Esophagus squamous epithelium (tissue), 4 donors: ENCODE measurements around the gene CCRL2.

Source experiments
- POLR2A ChIP-seq, 4 donors: fragments of 450-650 bp; IDR thresholded peaks; one replicate each; pipeline ENCODE4 v1.6.1; 2017; ENCODE audit warnings: antibody characterized with exemption in 4 of 4, mild to moderate bottlenecking in 4 of 4, moderate library complexity in 3 of 4
- TF ChIP-seq, protein P1 (sequence below), 6 experiments: fragments of 450-650 bp in 4 of 6; fragments of 200-600 bp in 2 of 6; sonication (generic) in 2 of 6; IDR thresholded peaks; one replicate each; pipeline ENCODE4 v1.5.1; 2016 to 2019; ENCODE audit warnings: antibody characterized with exemption in 6 of 6, mild to moderate bottlenecking in 4 of 6, moderate library complexity in 4 of 6

DNA sequence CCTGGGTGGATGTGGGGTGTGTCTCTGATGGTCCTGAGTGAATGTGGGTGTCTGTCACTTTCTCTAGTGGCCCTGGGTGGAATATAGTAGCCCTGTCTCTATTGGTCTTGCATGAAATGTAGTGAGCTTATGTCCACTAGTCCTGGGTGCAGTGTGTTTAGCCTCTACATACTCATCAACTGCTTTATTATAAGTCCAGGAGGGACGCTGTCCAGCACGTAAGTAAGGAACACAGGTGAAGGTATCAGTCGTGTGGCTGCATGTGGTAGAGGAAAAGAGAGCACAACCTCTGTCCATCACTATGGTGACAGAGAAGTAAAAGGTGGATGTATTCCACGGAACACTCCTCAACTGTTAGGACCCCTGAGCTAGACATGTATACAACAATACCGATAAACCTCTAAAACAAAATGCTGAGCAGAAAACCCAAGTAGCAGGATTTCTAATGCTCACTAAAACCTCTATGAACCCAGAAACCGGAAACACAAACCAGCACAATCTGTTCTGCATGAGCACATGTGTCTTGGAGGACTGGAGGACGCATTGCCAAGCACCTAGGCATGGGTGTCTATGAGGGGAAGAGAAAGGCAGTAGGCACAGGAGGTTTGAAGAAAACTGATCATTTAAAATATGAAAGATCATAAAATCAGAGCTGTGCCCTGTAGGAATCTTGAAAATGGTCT is 46.6 kb downstream of the CCRL2 start:
- TF ChIP-seq POLR2A (IDR thresholded peaks at IDR 0.05), result no peak
- TF ChIP-seq, protein P1, sequence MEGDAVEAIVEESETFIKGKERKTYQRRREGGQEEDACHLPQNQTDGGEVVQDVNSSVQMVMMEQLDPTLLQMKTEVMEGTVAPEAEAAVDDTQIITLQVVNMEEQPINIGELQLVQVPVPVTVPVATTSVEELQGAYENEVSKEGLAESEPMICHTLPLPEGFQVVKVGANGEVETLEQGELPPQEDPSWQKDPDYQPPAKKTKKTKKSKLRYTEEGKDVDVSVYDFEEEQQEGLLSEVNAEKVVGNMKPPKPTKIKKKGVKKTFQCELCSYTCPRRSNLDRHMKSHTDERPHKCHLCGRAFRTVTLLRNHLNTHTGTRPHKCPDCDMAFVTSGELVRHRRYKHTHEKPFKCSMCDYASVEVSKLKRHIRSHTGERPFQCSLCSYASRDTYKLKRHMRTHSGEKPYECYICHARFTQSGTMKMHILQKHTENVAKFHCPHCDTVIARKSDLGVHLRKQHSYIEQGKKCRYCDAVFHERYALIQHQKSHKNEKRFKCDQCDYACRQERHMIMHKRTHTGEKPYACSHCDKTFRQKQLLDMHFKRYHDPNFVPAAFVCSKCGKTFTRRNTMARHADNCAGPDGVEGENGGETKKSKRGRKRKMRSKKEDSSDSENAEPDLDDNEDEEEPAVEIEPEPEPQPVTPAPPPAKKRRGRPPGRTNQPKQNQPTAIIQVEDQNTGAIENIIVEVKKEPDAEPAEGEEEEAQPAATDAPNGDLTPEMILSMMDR (IDR thresholded peaks at IDR 0.05), result no peak
